IMR-90 (cell line): ENCODE results near the gene CD248. TPM values are rescaled to one million over a fixed set of nuclear protein-coding genes. Genes with fewer than 3 reads are reported as not detected.
"Not testable (repeated sequence)": the region's sequence is repeated elsewhere in the genome, so short reads cannot be mapped to it uniquely, and the experiment has no call there.

ENCODE experiments used
- ATAC-seq: fragments of 200-7000 bp; cut with Tn5 transposase; 2 replicates; pipeline ENCODE4 v1.9.1; 2020; ENCODE audit warnings: low read depth, mild to moderate bottlenecking, moderate library complexity
- BruUV-seq: library from RNA; stranded (reverse); fragments of 400-500 nt; replicated peaks from 2 replicates; lab custom pipeline; 2021; lab: Mats Ljungman, UMichigan
- CTCF ChIA-PET: fragments of 300-600 bp; formaldehyde crosslinking; extraction: SDS; loops from one replicate; lab custom pipeline; 2021; ENCODE audit warnings: antibody characterized with exemption; lab: Yijun Ruan, JAX
- POLR2A ChIA-PET: fragments of 300-600 bp; sonication (Branson Sonifier 250); formaldehyde crosslinking; loops from one replicate; lab custom pipeline; 2022; ENCODE audit warnings: antibody characterized with exemption; ENCODE audit not compliant: unreplicated experiment; lab: Charles Lee
- DNase-seq: peaks from one replicate; pipeline ENCODE4 v3.0.0; 2013
- H2AFZ ChIP-seq: replicated peaks from 2 replicates; pipeline ENCODE3; 2013; ENCODE audit warnings: low read length, mild to moderate bottlenecking; ENCODE audit not compliant: poor library complexity
- H2AK5ac ChIP-seq: 2 replicates; pipeline ENCODE4 v1.6.1; 2013; ENCODE audit warnings: low read depth, low read length, inconsistent platforms
- H2AK9ac ChIP-seq: replicated peaks from 2 replicates; pipeline ENCODE3; 2013; ENCODE audit warnings: mild to moderate bottlenecking, low read depth, low read length, moderate library complexity; ENCODE audit not compliant: poor library complexity
- H2BK120ac ChIP-seq: 2 replicates; pipeline ENCODE4 v1.6.1; 2013; ENCODE audit warnings: low read depth, low read length, inconsistent platforms
- H2BK15ac ChIP-seq: 3 replicates; pipeline ENCODE4 v1.6.1; 2013; ENCODE audit warnings: low read depth, low read length, inconsistent platforms
- H2BK20ac ChIP-seq: 2 replicates; pipeline ENCODE4 v1.6.1; 2013; ENCODE audit warnings: low read depth, mild to moderate bottlenecking, inconsistent platforms, low read length, moderate library complexity
- H2BK5ac ChIP-seq: 2 replicates; pipeline ENCODE4 v1.6.1; 2013; ENCODE audit warnings: mild to moderate bottlenecking, low read depth, low read length, inconsistent platforms; ENCODE audit not compliant: poor library complexity, severe bottlenecking
- H3K14ac ChIP-seq: replicated peaks from 2 replicates; pipeline ENCODE4 v1.6.1; 2013; ENCODE audit warnings: low read depth, low read length, inconsistent platforms
- H3K18ac ChIP-seq: 2 replicates; pipeline ENCODE4 v1.6.1; 2013; ENCODE audit warnings: low read depth, low read length, control low read depth
- H3K23ac ChIP-seq: 2 replicates; pipeline ENCODE4 v1.6.1; 2013; ENCODE audit warnings: low read depth, low read length, inconsistent platforms
- H3K27ac ChIP-seq: 2 replicates; pipeline ENCODE4 v1.5.1; 2013; ENCODE audit warnings: mild to moderate bottlenecking, control low read depth, low read length; ENCODE audit not compliant: insufficient read depth
- H3K27me3 ChIP-seq: 2 replicates; pipeline ENCODE4 v1.6.1; 2013; ENCODE audit warnings: low read length; ENCODE audit not compliant: control insufficient read depth, insufficient read depth
- H3K36me3 ChIP-seq: 2 replicates; pipeline ENCODE4 v1.6.1; 2013; ENCODE audit warnings: low read length, mixed read lengths; ENCODE audit not compliant: control insufficient read depth, insufficient read depth
- H3K4ac ChIP-seq: 2 replicates; pipeline ENCODE4 v1.6.1; 2013; ENCODE audit warnings: low read depth, low read length, inconsistent platforms
- H3K4me1 ChIP-seq: 2 replicates; pipeline ENCODE4 v1.6.1; 2013; ENCODE audit warnings: low read length, mixed read lengths; ENCODE audit not compliant: control insufficient read depth, insufficient read depth
- H3K4me2 ChIP-seq: 2 replicates; pipeline ENCODE4 v1.6.1; 2013; ENCODE audit warnings: low read depth, mild to moderate bottlenecking, control low read depth, low read length, moderate library complexity
- H3K4me3 ChIP-seq: 2 replicates; pipeline ENCODE4 v1.5.1; 2013; ENCODE audit warnings: low read depth, mild to moderate bottlenecking, control low read depth, low read length, moderate library complexity; ENCODE audit not compliant: insufficient read depth
- H3K56ac ChIP-seq: 2 replicates; pipeline ENCODE4 v1.6.1; 2013; ENCODE audit warnings: low read length, inconsistent platforms; ENCODE audit not compliant: insufficient read depth; ENCODE audit errors: extremely low read depth
- H3K79me1 ChIP-seq, 2 experiments: 2 replicates each; pipeline ENCODE4 v1.6.1; 2013; ENCODE audit warnings: low read length in 2 of 2, inconsistent platforms in 1 of 2, low read depth in 1 of 2
- H3K9ac ChIP-seq: 2 replicates; pipeline ENCODE4 v1.6.1; 2013; ENCODE audit warnings: low read depth, low read length, control low read depth
- H3K9me1 ChIP-seq: 2 replicates; pipeline ENCODE4 v1.6.1; 2013; ENCODE audit warnings: low read length, inconsistent platforms; ENCODE audit not compliant: insufficient read depth
- H3K9me3 ChIP-seq: 2 replicates; pipeline ENCODE4 v1.6.1; 2013; ENCODE audit warnings: low read length; ENCODE audit not compliant: control insufficient read depth, insufficient read depth
- H4K20me1 ChIP-seq: 2 replicates; pipeline ENCODE4 v1.6.1; 2013; ENCODE audit warnings: low read length, inconsistent platforms; ENCODE audit not compliant: insufficient read depth
- H4K5ac ChIP-seq: 2 replicates; pipeline ENCODE4 v1.6.1; 2013; ENCODE audit warnings: mild to moderate bottlenecking, low read depth, low read length, control low read depth
- H4K8ac ChIP-seq, 2 experiments: 2 replicates each; pipeline ENCODE4 v1.6.1; 2013; ENCODE audit warnings: low read depth in 2 of 2, low read length in 2 of 2, control low read depth in 1 of 2, inconsistent platforms in 1 of 2
- H4K91ac ChIP-seq: 2 replicates; pipeline ENCODE4 v1.6.1; 2013; ENCODE audit warnings: low read depth, low read length, inconsistent platforms; ENCODE audit not compliant: insufficient read depth
- MAFK ChIP-seq: IDR thresholded peaks from 2 replicates; pipeline ENCODE4 v1.6.1; 2012; ENCODE audit warnings: low read depth, low read length, improper control_type of control experiment
- RAD21 ChIP-seq: IDR thresholded peaks from 2 replicates; pipeline ENCODE4 v1.6.1; 2012; ENCODE audit warnings: low read length, improper control_type of control experiment
- WGBS, 2 experiments: methylation state at CpG; one replicate each; pipeline versions ENCODE4 v1.1.5 to v1.1.7; 2013; ENCODE audit warnings: missing lambda C conversion rate in 2 of 2; ENCODE audit not compliant: insufficient read length in 1 of 2; ENCODE audit errors: extremely low coverage in 2 of 2; 5-methylcytosine and 5-hydroxymethylcytosine counted together
- dilution Hi-C: fragments of 300-500 bp; cut with HindIII; formaldehyde crosslinking; loops from one replicate; pipeline ENCODE4 v1.14.3; 2018; ENCODE audit warnings: low sequenced_read_pairs; ENCODE audit not compliant: unreplicated experiment
- in situ Hi-C: fragments of 300-500 bp; cut with MboI; formaldehyde crosslinking; loops from 3 replicates; pipeline ENCODE4 v1.14.3; 2019; ENCODE audit warnings: low sequenced_read_pairs, inconsistent platforms, mixed read lengths
- intact Hi-C: fragments of 100-400 bp; cut with micrococcal nuclease; formaldehyde crosslinking; loops from 2 replicates; pipeline ENCODE4 v1.10.0; 2022
- polyA plus RNA-seq, 3 experiments: library from polyadenylated mRNA; depleted of rRNA; stranded (reverse); fragments of >200 nt; gene quantifications; 2 replicates each; pipeline ENCODE4 v1.2.3, GENCODE V29; 2012; ENCODE audit warnings: low replicate concordance in 1 of 3
- total RNA-seq: library from RNA; depleted of rRNA; stranded (reverse); fragments of >200 nt; gene quantifications from 2 replicates; pipeline ENCODE4 v1.2.3, GENCODE V29; 2012

CD248 gene
- total and polyA plus RNA-seq, 2 of the 4 experiments (the other 2 are of a cell fraction) = 19.5 to 223 TPM

DNA sequence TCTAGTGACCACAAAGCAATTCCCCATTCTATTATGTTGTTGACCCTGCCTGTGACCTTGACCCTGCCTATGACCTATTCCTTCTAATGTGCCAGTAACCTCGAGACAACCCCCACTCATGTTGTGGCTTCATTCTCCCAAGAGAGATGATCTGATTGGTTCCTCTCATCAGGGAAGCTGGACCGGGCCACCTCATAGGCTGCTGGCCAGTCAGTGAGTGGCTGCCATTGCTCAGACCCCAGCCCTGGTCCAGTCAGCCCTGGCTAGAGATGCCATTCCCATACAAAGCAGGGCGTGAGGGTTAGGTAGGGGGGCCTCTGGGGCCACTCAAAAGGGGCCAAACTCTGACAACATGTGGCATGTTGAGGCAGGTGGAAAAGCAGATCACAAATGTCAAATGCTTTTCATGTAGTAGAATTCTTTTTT, 42.8 kb upstream of the CD248 start:
- Histone ChIP-seq H3K4me1 (no peaks in the 10 kb centered on the region), H3K9ac (no peak overlapping the region), H3K79me1 (no peaks in the 10 kb centered on the region), H3K23ac (no peak overlapping the region), H3K56ac (no peak overlapping the region), H3K14ac (no peak overlapping the region), H3K9me1 (no peaks in the 10 kb centered on the region), H3K4me2 (no peak overlapping the region), H3K27me3 (no peaks in the 10 kb centered on the region; the same call in 1 of the 2 replicates), H3K27ac (no peak overlapping the region), H3K18ac (no peak overlapping the region), H2AK5ac (no peak overlapping the region), H3K36me3 (no peaks in the 10 kb centered on the region), H3K4ac (no peak overlapping the region), H4K5ac (no peak overlapping the region), H2BK120ac (no peak overlapping the region), H2AFZ (no peak overlapping the region), H4K20me1 (no peaks in the 10 kb centered on the region), H2BK5ac (no peak overlapping the region), H4K8ac (no peak overlapping the region), H2BK15ac (no peak overlapping the region), H2BK20ac (no peak overlapping the region), H3K9me3 (no peaks in the 10 kb centered on the region), H2AK9ac (no peak overlapping the region), H4K91ac (no peak overlapping the region), H3K4me3 (no peak overlapping the region)
- ATAC-seq (no peak), DNase-seq (no peak)
- dilution Hi-C loops = no loop called here
- TF ChIP-seq RAD21 = no peak
- no peak for TF ChIP-seq MAFK
- no TSS peak for BruUV-seq
- POLR2A ChIA-PET = no interaction called here
- intact Hi-C loops = no loop called here
- in situ Hi-C loops = no loop called here
- CTCF ChIA-PET = no interaction called here
- WGBS, 2 experiments = no CpG with 5 or more reads among the region's 3 CpGs

DNA sequence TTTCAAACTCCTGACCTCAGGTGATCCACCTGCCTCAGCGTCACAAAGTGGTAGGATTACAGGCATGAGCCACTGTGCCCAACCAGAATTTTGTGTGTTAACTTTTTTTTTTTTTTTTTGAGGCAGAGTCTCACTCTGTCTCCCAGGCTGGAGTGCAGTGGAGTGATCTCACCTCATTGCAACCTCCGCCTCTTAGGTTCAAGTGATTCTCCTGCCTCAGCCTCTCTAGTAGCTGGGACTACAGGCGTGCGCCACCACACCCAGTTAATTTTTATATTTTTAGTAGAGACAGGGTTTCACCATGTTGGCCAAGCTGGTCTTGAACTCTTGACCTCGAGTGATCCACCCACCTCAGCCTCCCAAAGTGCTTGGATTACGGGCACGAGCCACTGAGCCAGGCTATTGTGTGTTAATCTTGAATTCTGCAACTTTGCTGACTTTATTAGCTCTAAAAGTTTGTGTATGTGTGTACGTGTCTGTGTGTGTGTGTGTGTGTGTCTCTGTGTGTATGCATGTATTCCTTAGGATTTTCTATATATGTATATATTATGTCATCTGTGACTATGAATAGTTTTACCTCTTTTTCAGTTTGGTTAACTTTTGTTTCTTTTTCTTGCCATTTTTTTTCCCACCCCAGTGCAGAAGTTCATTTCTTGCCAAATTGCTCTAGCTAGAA, 33.9 kb upstream of the CD248 start:
- H2AFZ ChIP-seq, H2BK5ac ChIP-seq, intact Hi-C loops, H3K23ac ChIP-seq, H2BK120ac ChIP-seq, H3K27me3 ChIP-seq, H3K27ac ChIP-seq, H3K9ac ChIP-seq, H3K36me3 ChIP-seq, H2BK20ac ChIP-seq, H4K20me1 ChIP-seq, H4K8ac ChIP-seq, H3K14ac ChIP-seq, dilution Hi-C loops, H3K4me3 ChIP-seq, in situ Hi-C loops, CTCF ChIA-PET, POLR2A ChIA-PET, H3K4me2 ChIP-seq, H2AK9ac ChIP-seq, ATAC-seq, H4K91ac ChIP-seq, H3K4ac ChIP-seq, H3K18ac ChIP-seq, H2AK5ac ChIP-seq, BruUV-seq, H3K4me1 ChIP-seq, DNase-seq, H3K56ac ChIP-seq, H4K5ac ChIP-seq, H2BK15ac ChIP-seq, H3K9me3 ChIP-seq: not testable (repeated sequence)
- peaks cover 11% of the 10 kb centered on the region; the same call in 1 of the 2 replicates for H3K9me1 ChIP-seq
- 33% methylated on average over 1 of the region's 8 CpGs; no CpG with 5 or more reads in 1 of the 2 experiments for WGBS, 2 experiments
- H3K79me1 ChIP-seq = peaks cover 6 to 16% of the 10 kb centered on the region in 2 experiments
